ENCODE results near the gene NOXO1.

The NOXO1 gene

DNA sequence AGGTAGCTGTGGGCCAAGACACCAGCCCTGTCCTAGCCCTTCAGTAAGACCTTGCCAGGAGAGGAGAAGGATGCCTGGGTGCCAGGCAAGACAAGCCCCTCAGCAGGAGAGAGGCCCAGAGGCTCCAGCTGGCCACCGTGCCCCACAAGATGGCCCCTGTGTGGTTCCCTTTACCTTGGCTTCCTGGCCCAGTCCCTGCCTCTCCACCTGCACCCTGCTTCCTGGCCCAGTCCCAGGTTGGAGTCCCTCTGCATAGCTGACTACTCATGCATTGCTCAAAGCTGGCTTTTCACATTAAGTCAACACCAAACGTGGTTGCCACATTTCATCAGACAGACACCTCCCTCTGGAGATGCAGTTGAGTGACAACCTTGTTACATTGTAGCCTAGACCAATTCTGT, 12.5 kb upstream of the NOXO1 start:
- DNase-seq, result no peak

DNA sequence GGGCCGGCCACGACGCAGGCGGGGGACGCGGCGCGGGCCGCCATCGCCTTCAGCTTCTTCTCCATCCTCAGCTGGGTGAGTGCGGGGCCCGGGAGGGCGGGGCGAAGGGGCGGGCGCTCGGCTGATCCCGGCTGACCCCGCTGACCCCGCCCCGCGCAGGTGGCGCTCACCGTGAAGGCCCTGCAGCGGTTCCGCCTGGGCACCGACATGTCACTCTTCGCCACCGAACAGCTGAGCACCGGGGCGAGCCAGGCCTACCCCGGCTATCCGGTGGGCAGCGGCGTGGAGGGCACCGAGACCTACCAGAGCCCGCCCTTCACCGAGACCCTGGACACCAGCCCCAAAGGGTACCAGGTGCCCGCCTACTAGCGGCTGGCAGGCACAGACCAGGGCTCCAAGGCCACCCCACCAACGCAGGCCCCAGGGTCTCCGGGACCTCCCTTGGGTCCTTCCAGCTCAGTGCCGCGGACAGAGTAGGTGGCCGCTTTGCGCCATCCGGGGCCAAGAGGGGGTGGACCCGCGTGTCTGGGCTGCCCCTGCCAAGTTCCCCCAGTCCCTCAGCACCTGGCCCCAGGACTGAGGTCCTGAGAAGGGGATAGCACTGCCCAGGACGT, 11.5 kb upstream of the NOXO1 start:
- no peak for DNase-seq

DNA sequence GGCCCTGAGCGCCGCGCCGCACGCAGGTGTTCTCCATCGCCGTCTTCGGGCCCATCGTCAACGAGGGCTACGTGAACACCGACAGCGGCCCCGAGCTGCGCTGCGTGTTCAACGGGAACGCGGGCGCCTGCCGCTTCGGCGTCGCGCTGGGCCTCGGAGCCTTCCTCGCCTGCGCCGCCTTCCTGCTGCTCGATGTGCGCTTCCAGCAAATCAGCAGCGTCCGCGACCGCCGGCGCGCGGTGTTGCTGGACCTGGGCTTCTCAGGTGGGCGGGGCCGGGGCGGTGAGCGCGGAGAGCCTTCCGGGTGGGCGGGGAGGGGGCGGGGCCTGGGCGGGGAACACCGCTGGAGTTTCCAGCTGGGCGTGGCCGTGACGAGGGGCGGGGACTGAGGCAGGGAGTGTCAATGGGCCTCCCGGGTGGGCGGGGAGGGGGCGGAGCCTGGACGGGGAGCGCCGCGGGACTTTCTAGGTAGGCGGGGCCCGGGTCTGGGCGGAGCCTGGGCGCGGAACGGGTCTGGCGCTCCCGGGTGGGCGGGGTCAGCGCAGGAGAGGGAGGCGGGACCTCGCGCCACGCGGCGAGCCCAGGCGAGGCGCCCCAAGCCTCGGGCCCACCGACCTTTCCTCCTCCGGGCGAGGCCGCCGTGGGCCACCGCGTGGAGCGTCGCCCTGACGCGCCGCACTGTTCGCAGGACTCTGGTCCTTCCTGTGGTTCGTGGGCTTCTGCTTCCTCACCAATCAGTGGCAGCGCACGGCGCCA, 10.9 kb upstream of the NOXO1 start:
- peak; percentile 87 for DNase-seq

DNA sequence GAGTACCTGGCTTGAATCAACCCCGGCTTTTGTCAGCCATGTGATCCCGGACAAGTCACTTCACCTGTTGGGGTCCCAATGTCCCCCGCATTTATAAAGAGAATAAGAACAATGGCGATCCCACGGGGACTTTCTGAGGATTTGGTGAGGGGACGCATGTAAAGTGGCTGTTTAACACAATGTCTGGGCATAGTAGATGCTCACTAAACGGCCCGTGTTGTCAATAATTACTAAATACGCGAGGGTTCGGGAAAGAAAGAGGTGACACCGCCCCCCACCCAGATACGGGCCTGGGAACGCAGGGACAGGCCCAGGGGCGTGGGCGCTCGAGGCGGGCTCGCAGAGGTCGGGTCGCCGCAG, 10.3 kb upstream of the NOXO1 start:
- no peak for DNase-seq

DNA sequence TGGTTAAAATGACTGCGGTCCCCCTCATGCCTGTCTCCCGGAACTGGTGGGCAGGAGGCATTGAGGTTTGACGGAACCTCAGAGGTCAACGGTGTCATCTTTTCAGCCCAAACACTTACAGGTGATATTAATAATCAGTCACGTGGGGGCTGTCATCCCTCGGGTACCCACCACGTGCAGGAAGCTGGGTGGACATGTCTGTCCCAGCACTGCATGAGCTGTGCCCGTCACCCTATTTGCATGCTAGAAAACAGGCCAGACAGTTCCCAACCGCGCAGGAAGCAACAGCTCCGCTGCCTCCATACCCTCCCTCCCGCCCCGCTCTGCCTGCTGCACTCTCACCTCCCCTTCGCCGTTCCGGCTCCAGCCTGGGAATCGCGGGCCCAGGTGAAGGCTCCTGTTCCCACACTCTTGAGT, 9.9 kb upstream of the NOXO1 start:
- DNase-seq, result no peak

DNA sequence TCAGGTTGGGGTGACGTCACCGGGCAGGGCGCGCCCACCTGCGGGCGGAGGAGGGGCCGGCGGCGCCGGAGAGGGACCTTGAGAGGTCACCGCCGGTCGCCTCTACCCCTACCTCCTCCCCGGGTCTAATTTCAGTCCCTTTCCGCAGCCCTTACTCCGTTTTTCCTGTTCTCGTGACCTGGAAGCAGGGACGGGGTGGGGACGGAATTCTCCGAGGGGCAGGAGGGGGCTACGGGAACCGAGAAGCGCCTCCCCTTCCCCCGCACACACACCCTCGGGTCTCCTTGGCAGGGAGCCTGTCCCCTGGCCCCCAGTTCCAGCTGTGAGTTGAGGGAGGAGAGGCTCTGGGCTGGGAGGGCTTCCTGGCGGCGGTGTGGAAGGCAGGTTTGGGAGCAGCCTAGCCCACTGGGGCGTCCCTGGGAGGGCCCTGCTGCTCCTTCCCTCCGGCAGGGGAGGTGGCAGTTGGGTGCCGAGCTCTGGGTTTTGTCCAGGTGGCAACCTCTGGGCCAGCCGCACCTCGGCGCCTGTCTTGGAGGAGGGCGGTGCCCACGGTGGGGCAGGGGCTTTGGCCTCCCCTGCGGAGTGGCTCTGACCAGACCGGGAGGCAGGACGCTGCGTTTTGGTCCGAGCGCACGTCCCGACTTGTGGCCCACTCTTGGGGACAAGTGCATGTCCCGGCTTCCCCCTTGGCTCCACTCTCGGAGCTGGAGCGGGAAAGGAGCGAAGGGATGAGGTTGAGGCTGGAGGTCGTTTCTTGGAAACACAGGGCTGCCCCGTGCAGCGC, 9.3 kb upstream of the NOXO1 start:
- peak; percentile 33 for DNase-seq

DNA sequence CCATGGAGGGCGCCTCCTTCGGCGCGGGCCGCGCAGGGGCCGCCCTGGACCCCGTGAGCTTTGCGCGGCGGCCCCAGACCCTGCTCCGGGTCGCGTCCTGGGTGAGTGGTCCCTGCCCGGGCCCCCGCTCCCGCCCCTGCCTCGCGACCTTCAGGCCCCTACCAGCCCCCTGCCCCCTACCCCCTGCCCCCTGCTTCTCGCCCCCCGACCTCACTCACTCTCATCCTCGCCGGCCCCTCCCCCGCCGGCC, 8.8 kb upstream of the NOXO1 start:
- no peak for DNase-seq

DNA sequence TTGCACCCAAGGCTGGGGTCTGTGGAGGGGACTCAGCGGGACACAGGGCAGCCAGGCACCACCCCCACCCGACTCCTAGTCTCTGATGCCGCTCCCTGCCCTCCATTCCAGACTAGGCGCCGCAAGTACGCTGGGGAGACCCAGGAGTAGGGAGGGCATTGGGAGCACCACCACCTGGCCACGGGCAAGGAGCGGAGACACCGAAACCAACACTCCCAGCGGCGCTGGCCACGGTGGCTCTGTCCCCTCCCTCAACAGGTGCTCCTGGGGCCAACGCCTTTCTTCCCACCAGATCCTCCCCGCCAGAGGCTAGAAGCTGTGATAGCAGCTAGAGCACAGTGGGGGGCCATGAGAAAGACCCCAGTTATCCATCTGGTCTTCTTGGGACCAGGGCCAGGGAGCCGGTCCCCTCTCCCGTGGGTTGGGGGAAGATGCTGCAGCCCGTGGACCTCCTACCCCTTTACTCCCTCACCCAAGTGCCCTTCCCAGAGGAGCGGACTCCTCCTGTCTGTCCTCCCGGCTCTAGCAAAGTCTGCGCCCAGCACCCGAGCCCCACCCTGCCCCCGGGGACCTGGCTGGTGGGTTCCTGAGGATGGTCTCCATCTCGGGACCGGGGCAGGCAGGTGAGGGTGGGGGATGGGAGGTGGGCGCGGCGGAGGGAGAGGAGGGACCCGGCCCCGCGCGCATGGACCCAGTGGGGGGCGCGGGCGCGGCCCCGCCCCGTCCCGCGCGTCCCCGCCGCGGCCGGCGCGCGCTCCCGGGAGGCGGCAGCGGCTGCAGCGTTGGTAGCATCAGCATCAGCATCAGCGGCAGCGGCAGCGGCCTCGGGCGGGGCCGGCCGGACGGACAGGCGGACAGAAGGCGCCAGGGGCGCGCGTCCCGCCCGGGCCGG, 8.2 kb upstream of the NOXO1 start, which contains the start of gene SYNGR3:
SYNGR3 (plus strand) TSS at position 762 of the 892 bp plus-strand sequence. CDS start 133 bp downstream, outside the sequence.
- DNase-seq, result peak; percentile 48

DNA sequence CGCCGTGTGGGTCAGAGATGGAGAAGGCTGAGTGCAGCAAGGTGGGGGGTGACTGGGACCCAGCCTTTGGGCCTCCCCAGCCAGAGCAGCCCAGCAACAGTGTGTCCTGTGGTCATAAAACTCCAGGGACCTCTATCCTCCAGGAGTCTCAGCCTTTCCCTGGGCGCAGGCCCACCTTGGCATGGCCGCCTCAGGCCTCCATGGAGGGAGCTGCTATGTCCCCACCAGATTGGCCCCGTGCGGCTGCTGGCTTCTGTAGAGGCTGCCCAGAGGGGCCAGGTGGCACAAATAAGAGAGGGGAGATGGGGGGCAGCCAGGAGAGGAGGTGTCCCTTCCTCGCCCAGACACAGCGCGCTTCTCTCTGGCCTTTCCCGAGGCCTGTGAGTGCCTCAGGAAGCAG, 5.9 kb upstream of the NOXO1 start:
- DNase-seq, result no peak

DNA sequence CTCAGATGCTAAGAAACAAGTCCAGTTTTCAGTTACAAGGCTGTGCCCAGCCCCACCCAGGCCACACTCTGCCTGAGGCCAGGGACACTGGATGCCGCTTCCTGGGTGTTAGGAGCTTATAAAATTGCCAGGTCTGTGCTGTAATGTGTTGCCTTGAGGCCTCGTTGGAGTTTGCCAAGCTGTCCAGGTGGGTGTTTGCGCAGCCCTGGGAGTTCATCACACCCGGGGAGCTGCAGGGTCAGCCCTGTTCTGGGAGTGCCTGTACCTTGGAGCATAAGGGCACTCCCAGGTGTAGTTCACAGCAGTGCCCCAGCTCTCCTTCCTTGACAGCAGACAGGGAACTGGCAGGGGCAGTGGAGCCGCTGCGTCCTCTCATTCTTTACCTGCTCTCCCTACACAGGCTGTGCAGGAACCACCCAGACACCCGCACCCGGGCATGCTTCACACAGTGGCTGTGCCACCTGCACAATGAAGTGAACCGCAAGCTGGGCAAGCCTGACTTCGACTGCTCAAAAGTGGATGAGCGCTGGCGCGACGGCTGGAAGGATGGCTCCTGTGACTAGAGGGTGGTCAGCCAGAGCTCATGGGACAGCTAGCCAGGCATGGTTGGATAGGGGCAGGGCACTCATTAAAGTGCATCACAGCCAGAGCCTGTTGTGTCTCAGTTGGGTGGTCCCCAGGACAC, 4.3 kb upstream of the NOXO1 start:
- no peak for DNase-seq

DNA sequence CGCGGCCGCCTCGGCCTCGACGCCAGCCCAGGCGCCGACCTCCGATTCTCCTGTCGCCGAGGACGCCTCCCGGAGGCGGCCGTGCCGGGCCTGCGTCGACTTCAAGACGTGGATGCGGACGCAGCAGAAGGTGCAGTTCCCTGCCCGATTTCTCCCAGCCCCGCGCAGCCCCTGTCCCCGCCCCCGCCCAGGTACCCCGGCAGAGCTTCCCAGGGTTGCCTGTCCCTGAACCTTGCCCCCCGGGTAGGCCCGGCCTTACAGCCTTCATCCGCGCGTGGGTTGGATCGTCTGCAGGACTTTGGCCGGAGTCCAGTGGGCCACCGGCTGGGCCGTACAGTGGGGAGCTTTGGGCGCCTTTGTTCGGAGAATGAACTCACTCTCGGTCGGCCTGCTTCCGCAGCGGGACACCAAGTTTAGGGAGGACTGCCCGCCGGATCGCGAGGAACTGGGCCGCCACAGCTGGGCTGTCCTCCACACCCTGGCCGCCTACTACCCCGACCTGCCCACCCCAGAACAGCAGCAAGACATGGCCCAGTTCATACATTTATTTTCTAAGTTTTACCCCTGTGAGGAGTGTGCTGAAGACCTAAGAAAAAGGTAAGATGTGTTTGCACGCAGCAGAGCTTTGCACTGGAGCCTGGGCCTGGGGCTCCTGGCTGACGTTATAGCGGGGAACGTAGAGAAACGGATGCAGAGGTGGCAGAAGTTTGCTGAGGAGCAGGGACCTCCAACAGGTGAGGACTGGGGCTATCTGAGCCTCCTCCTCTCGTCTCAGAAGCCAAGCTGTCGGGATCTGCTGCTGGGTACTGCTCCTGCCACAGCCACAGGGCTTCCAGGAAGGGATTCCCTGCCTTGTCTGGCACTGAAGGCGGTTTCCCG, 3.3 kb upstream of the NOXO1 start:
- no peak for DNase-seq

DNA sequence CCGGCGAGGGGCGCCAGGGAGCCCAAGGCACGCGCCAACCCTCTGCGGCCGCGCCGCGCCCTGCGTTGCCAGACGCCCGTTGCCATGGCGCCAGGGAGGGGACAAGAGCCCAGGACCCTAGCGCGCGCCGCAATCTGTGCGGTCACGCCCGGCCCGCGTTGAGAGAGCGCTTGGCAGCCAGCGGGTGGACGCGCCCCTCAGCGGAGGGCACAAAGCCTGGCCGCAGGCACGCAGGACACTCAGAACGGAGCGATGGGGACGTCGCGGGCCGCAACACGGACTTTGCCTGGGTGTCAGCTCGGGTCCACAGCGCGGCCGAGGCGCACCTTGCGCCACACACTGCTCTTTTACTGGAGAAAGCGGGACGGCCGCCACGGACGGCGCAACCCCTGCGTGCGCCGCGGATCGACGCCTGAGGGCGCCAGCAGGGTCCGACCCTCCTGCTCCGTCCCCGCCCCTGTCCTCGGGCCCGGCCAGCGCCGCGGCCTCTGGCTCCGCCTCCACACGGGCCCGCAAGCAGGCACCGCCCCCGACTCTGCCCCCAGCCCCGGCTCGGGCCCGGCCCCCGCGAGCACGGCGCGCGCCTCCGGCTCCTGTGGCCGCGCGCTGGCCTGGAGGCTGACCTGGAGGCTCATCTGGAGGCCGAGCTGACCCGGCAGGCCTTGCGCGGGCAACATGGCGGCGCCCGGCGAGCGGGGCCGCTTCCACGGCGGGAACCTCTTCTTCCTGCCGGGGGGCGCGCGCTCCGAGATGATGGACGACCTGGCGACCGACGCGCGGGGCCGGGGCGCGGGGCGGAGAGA, 2.5 kb upstream of the NOXO1 start, which contains the start of gene GFER:
GFER (plus strand) TSS at position 650 of the 803 bp plus-strand sequence; CDS start at position 676, 26 bp downstream.
- peak; percentile 95 for DNase-seq

DNA sequence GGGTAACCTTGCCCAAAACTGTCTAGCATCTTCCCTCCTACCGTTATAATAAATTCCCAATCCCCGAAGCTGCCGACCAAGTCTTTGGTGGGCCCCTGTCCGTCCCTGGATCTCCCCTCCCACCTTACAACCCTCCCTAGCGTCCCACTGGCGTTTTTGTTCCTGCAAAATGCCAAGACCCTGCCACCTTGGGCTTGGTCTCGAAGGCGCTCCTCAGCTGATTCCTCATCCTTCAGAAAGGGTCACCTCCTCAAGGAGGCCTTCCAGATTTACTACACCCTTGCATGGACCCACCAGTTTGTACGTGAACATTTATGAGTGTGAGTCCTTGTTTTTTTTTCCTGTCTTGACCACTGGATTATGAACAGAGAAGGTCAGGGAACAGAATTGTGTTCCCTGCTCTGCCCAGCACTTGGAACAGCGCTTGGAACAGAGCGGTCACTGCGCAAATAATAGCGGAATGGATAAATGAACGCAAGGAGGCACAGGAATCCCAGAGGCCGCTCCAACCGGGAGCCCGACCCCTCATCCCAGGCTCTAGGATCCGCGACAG, 1.8 kb upstream of the NOXO1 start:
- DNase-seq, result no peak

DNA sequence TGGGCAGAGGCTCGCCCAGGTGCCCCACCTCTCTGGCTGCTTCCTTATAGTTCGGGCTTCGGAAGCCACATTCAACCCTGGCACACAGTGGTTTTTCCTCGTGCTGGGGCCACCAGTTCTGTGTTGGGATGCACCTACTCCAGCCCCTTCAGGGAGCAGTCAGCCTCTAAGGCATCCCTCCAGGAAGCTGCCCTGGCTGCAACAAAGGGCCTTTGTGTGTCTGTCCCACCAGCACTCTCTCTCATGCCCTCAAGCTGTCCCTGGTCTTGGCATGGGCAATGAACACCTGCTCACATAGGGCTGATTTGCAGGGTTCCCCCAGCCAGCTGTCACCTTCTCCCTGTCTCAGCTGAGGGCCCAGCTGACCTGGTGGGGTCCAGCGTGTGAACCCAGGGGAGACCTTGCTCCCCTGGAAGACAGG, 754 bp upstream of the NOXO1 start:
- peak; percentile 31 for DNase-seq

DNA sequence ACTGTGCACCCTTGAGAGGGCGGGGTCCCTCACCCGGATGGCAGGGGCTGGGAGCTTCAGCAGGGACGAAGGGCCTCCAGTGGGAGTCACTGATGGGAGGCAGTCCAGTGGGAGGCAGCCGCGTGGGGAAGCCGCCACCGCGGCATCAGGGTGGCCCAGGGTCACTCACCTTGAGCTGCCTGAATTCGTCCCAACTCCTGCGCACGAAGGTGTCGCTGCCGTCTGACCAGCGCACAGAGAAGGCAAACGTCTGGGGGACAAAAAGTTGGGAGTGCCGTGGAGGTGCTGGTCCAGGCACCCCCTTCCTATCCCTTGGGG, 540 bp downstream of the NOXO1 start:
- DNase-seq, result no peak

DNA sequence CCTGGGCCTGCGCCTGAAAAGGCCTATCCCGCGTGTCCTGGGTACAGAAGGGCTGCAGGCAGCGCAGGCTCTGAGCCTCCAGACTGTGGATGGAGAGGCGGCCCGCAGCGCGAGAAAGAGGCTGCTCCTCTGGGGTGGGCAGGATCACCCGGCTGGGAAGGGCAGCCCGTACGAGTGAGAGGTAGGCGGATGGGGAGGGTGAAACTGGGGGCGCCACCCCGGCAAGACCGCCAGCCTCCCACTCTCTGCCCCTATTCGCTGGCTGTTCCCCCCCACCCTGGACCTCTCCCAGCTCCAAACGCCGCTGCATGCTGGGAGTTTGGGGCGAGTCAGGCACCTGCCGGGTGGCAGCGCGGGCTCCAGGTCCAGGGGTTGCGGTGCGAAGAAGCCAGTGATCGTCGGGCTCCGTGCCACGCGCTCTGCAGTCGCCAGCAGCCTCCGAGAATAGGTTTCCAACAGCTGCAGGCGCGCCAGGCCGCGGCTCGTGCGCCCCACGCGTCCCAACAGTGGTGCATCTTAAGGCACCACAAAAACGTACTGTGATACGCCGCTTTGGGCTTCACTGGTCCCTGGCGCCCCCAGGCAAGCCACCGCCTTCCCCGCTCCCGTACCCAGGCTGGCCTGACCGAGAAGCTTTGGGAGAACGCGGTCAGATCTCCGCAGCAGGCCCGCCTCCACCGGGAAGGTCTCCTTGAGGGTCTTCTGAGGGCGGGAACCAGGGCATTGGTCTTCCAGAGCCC, 1.1 kb downstream of the NOXO1 start:
- peak; percentile 26 for DNase-seq

DNA sequence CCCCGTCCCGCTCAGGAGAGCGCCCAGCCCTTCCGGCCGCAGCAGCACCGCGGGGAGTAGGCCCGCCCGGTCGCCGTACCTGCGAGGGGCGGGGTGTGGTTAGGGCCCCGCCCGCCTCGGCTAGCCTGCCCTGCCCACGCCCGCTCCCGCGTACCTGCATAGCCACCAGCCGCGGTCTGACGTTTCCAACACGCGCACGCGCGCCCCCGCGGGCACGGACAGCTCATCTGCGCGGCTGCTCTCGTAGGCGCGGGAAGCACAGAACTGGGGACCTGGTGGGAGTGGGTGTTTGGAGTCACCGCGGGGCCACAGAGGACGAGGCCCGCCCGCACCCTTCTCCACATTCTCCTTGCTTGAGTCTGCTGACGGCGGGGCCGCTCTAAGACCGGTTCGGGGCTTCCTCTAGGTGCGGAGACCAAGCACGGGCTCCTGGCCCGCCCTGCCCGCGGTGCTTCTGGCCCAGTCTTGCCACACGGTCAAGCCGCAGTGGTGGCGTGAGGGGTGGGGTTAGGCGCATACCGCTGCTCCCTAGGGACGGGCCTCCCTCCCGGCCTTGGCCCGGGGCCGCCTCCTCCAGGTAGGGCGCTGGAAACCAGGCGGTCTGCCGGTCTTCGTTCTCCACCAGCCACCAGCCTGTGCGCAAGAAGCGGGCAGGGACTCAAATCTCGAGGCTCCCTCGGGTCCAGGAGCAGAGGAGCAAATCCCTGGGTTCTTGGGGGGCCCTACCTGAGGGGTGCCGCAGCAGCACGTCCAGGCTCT, 1.8 kb downstream of the NOXO1 start:
- DNase-seq, result no peak

DNA sequence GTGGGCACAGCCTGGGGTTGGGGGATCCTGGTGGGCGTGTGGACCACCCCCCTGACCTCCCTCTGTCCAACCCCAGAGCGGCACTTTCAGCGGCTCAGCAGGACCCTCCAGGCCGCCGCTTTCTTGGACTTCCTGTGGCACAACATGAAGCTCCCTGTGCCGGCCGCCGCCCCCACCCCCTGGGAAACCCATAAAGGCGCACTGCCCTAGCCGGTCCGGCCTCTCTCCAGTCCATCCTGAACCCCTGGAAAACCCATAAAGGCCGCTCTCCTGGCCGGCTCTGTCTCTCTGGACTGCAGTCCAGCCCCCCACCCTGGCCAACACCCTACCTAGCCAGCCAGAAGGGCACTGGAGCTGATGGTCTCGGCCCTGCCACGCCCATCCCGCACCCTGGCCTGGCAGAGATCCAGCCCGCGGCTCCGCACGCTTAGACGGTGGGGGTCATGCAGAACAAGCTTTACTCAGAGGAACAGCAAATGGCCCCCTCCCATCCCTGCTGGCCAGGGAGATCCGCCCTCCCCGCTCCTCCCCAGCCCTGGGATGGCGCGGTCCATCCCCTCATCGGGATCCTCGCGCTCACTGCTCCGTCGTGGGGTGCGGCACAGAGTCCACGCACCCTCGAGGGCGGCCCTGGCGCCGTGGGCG, 2.7 kb downstream of the NOXO1 start:
- DNase-seq, result no peak

Measured in NCI-H82 (cell line).